BJ (cell line): ENCODE measurements around the gene GAB4. TPM values are rescaled to one million over a fixed set of nuclear protein-coding genes. Genes with fewer than 3 reads are reported as not detected.

Experiments
- CTCF ChIA-PET: fragments of 350-600 bp; formaldehyde crosslinking; extraction: SDS; loops from one replicate; lab custom pipeline; 2021; ENCODE audit warnings: antibody characterized with exemption, inconsistent platforms; lab: Yijun Ruan, JAX
- POLR2A ChIA-PET: fragments of 300-600 bp; sonication (Branson Sonifier 250); formaldehyde crosslinking; extraction: SDS; loops from one replicate; lab custom pipeline; 2021; ENCODE audit warnings: antibody characterized with exemption; lab: Charles Lee
- DNase-seq: peaks from one replicate; pipeline ENCODE4 v3.0.0-alpha.2; 2011; ENCODE audit warnings: low read depth
- H3K27me3 ChIP-seq: 2 replicates; pipeline ENCODE4 v1.6.0; 2011; ENCODE audit warnings: low read length; ENCODE audit not compliant: control insufficient read depth, insufficient read depth
- H3K36me3 ChIP-seq: 2 replicates; pipeline ENCODE4 v1.5.1; 2011; ENCODE audit warnings: low read length; ENCODE audit not compliant: control insufficient read depth, insufficient read depth
- H3K4me3 ChIP-seq: 2 replicates; pipeline ENCODE4 v1.5.1; 2011; ENCODE audit warnings: low read depth, mild to moderate bottlenecking, control low read depth, low read length
- CTCF ChIP-seq: IDR thresholded peaks from 2 replicates; pipeline ENCODE4 v1.5.1; 2011; ENCODE audit warnings: low read depth, mild to moderate bottlenecking, control low read depth, inconsistent platforms, low read length, moderate library complexity; ENCODE audit not compliant: insufficient read depth
- polyA plus RNA-seq: library from polyadenylated mRNA; depleted of rRNA; stranded (reverse); fragments of >200 nt; gene quantifications from 2 replicates; pipeline ENCODE4 v1.2.3, GENCODE V29; 2011

Gene GAB4
- polyA plus RNA-seq, 1 experiment, result not detected

GRCh38 chr22:16973591-16974297, 34.3 kb downstream of the GAB4 start:
- Histone ChIP-seq H3K4me3 (no peak overlapping the region), H3K27me3 (no peaks in the 10 kb centered on the region), H3K36me3 (no peaks in the 10 kb centered on the region)
- ChIA-PET CTCF (no interaction called here), POLR2A (no interaction called here)
- DNase-seq, result no peak
- TF ChIP-seq CTCF, result no peak

GRCh38 chr22:16972311-16972710, 35.7 kb downstream of the GAB4 start:
- no peak for TF ChIP-seq CTCF
- POLR2A ChIA-PET, result no interaction called here
- no peak for DNase-seq
- CTCF ChIA-PET, result no interaction called here
- H3K27me3 ChIP-seq, result no peaks in the 10 kb centered on the region
- H3K4me3 ChIP-seq, result no peak overlapping the region
- no peaks in the 10 kb centered on the region for H3K36me3 ChIP-seq

GRCh38 chr22:16970446-16970845, 37.6 kb downstream of the GAB4 start:
- Histone ChIP-seq H3K36me3 (no peaks in the 10 kb centered on the region), H3K4me3 (no peak overlapping the region), H3K27me3 (no peaks in the 10 kb centered on the region)
- TF ChIP-seq CTCF, result no peak
- CTCF ChIA-PET, result no interaction called here
- POLR2A ChIA-PET, result no interaction called here
- no peak for DNase-seq

GRCh38 chr22:16969508-16970327, 38.3 kb downstream of the GAB4 start:
- no peaks in the 10 kb centered on the region for H3K36me3 ChIP-seq
- no peaks in the 10 kb centered on the region for H3K27me3 ChIP-seq
- no peak for TF ChIP-seq CTCF
- no peak for DNase-seq
- ChIA-PET CTCF (no interaction called here), POLR2A (no interaction called here)
- no peak overlapping the region for H3K4me3 ChIP-seq

- DNase-seq, result no peak
- no peak overlapping the region for H3K4me3 ChIP-seq
- TF ChIP-seq CTCF, result no peak
- no peaks in the 10 kb centered on the region for H3K36me3 ChIP-seq
- CTCF ChIA-PET, result no interaction called here
- POLR2A ChIA-PET, result no interaction called here
- H3K27me3 ChIP-seq, result no peaks in the 10 kb centered on the region
Measured at GRCh38 chr22:16968218-16968595, 39.8 kb downstream of the GAB4 start.
